ENCODE results near the gene BCAT1. TPM values are rescaled to one million over a fixed set of nuclear protein-coding genes. Genes with fewer than 3 reads are reported as not detected.

Gene BCAT1
- total and polyA plus RNA-seq, 8 donors = 1.3 to 33.0 (median 7.4) TPM

DNA sequence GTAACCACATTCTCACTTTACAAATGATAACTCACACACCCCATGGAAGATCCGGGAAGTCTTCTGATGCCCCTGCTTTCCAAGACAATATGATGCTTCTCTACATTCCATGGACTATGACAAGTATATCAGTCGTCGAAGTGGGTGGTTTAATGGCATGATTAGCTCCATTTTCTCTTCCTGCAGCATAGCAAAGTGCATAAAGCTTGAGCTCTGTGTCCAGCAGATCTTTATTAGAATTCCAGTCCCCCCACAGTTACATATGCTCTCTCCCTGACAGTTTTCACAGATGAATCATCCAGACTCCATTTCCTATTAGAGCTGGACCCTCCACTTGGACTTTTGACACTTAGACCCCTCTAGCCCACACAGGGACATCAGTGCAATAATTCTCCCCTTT is 174.9 kb downstream of the BCAT1 start:
- DNase-seq = no peak
- Histone ChIP-seq H3K4me1 (peaks cover 0 to 21% (median 10%) of the 10 kb centered on the region in 4 donors), H3K9me3 (no peaks in the 10 kb centered on the region), H3K4me3 (no peak overlapping the region), H3K27me3 (no peaks in the 10 kb centered on the region), H3K27ac (no peak overlapping the region), H3K36me3 (no peaks in the 10 kb centered on the region)
- TF ChIP-seq CTCF (IDR thresholded peaks at IDR 0.05) (no peak), POLR2A (IDR thresholded peaks at IDR 0.05) (no peak), EP300 (IDR thresholded peaks at IDR 0.05) (no peak), POLR2AphosphoS5 (IDR thresholded peaks at IDR 0.05) (no peak)
- WGBS, 5 donors = 87 to 95% (median 92%) methylated on average over 3 of the region's 3 CpGs
- intact Hi-C loops (cut with DNase I; ENCODE audit: low total_unique reads) = no loop called here

DNA sequence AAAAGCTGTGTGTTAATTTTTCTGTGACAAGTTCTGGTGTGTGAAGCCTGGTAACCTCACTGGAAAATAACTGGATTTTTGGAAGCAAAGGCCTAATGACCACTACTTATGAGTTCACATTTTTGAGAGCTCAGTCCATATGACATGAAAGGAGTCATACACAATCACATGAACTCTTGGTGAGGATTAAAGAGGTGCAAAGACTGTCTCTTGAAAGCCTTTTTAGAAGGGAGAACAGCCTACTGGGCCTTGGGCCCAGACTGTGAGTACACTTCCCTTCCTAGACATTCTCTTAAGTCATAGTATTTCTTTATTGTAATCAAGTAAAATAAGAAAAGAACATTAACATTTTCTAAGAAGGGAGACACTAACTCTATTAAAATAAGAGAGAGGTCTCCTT is 176.1 kb downstream of the BCAT1 start:
- no peaks in the 10 kb centered on the region for H3K27me3 ChIP-seq
- H3K36me3 ChIP-seq = no peaks in the 10 kb centered on the region
- TF ChIP-seq EP300 (IDR thresholded peaks at IDR 0.05) = no peak
- TF ChIP-seq POLR2A (IDR thresholded peaks at IDR 0.05) = no peak
- no peak for TF ChIP-seq CTCF (IDR thresholded peaks at IDR 0.05)
- no peak for TF ChIP-seq POLR2AphosphoS5 (IDR thresholded peaks at IDR 0.05)
- peaks cover 0 to 3% (median 1%) of the 10 kb centered on the region in 4 donors for H3K9me3 ChIP-seq
- H3K27ac ChIP-seq = no peak overlapping the region
- peaks cover 0 to 9% (median 4%) of the 10 kb centered on the region in 4 donors for H3K4me1 ChIP-seq
- DNase-seq = no peak
- H3K4me3 ChIP-seq = no peak overlapping the region
- intact Hi-C loops (cut with DNase I; ENCODE audit: low total_unique reads) = no loop called here

DNA sequence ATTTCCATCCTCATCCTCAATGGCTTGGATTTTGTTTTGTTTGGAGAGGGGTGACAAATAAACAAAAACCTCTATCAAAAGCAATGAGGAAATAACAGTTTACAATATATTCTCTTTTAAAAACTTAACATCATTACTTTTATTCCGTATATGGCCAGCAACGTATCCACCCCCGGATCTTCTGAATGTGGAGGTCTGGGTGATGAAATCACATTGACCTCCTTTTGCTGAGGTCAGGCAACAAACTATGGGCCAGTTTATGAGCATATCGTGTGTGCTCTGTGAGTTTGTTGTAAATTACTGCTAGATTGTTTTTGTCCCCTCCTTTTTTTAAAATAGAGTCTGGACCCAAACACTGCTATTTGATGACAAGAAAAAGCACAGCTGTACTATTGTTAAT is 178.1 kb downstream of the BCAT1 start:
- no peak overlapping the region for H3K4me3 ChIP-seq
- H3K27me3 ChIP-seq = no peaks in the 10 kb centered on the region
- H3K27ac ChIP-seq = no peak overlapping the region
- H3K9me3 ChIP-seq = peaks cover 0 to 12% (median 10%) of the 10 kb centered on the region in 4 donors
- H3K36me3 ChIP-seq = no peaks in the 10 kb centered on the region
- intact Hi-C loops (cut with DNase I; ENCODE audit: low total_unique reads) = no loop called here
- H3K4me1 ChIP-seq = no peaks in the 10 kb centered on the region
- no peak for TF ChIP-seq POLR2AphosphoS5 (IDR thresholded peaks at IDR 0.05)
- no peak for TF ChIP-seq POLR2A (IDR thresholded peaks at IDR 0.05)
- no peak for TF ChIP-seq CTCF (IDR thresholded peaks at IDR 0.05)
- TF ChIP-seq EP300 (IDR thresholded peaks at IDR 0.05) = no peak
- peak in 1 of 2 donors; percentile 27 for DNase-seq
- WGBS, 5 donors = 71 to 84% (median 74%) methylated on average over 4 of the region's 4 CpGs

GRCh38 chr12:24770334-24770733 is 178.6 kb downstream of the BCAT1 start:
- Histone ChIP-seq H3K4me3 (no peak overlapping the region), H3K4me1 (no peaks in the 10 kb centered on the region), H3K27me3 (no peaks in the 10 kb centered on the region), H3K36me3 (no peaks in the 10 kb centered on the region), H3K27ac (no peak overlapping the region), H3K9me3 (peaks cover 0 to 12% (median 10%) of the 10 kb centered on the region in 4 donors)
- DNase-seq = no peak
- TF ChIP-seq CTCF (IDR thresholded peaks at IDR 0.05) (no peak), POLR2A (IDR thresholded peaks at IDR 0.05) (no peak), POLR2AphosphoS5 (IDR thresholded peaks at IDR 0.05) (no peak), EP300 (IDR thresholded peaks at IDR 0.05) (no peak)
- WGBS, 5 donors = 89 to 94% (median 93%) methylated on average over 3 of the region's 3 CpGs
- intact Hi-C loops (cut with DNase I; ENCODE audit: low total_unique reads) = no loop called here
